A549 (cell line): Measurements from ENCODE around the gene FAM20C.

Experiments
- BHLHE40 ChIP-seq: IDR thresholded peaks from 2 replicates; pipeline ENCODE4 v1.6.1; 2012; ENCODE audit warnings: low read depth, low read length, inconsistent platforms
- CEBPB ChIP-seq, 2 experiments: fragments of >200 bp in 1 of 2; sonication (Bioruptor Twin) in 1 of 2; formaldehyde crosslinking in 1 of 2; IDR thresholded peaks; 2 replicates each; pipeline ENCODE4 v1.6.1; 2012 to 2016
- MAZ ChIP-seq: fragments of 150-350 bp; IDR thresholded peaks from 2 replicates; pipeline ENCODE4 v1.6.1; 2014; ENCODE audit warnings: antibody characterized with exemption, low read depth, low read length, borderline replicate concordance
- NFE2L2 ChIP-seq: fragments of 150-350 bp; conservative IDR thresholded peaks from 2 replicates; pipeline ENCODE4 v1.6.1; 2014; ENCODE audit warnings: low read length
- NR3C1 ChIP-seq: fragments of >200 bp; sonication (Bioruptor Twin); formaldehyde crosslinking; IDR thresholded peaks from 3 replicates; pipeline ENCODE4 v1.6.1; 2017
- PHF8 ChIP-seq: fragments of 200-600 bp; sonication (generic); IDR thresholded peaks from 2 replicates; pipeline ENCODE4 v1.6.1; 2016; ENCODE audit warnings: low read depth, mild to moderate bottlenecking, antibody characterized with exemption, moderate library complexity, borderline replicate concordance
- POLR2A ChIP-seq: IDR thresholded peaks from 2 replicates; pipeline ENCODE4 v1.6.1; 2012; ENCODE audit warnings: mild to moderate bottlenecking, low read length
- RAD21 ChIP-seq, 2 experiments: fragments of >200 bp in 1 of 2; sonication (Bioruptor Twin) in 1 of 2; formaldehyde crosslinking in 1 of 2; IDR thresholded peaks in 1 of 2; conservative IDR thresholded peaks in 1 of 2; 2 replicates in 1 of 2; 3 replicates in 1 of 2; pipeline ENCODE4 v1.6.1; 2012 to 2018; ENCODE audit warnings: inconsistent platforms in 1 of 2
- RNF2 ChIP-seq: fragments of 200-600 bp; sonication (generic); IDR thresholded peaks from 2 replicates; pipeline ENCODE4 v1.6.1; 2016; ENCODE audit warnings: low read depth, mild to moderate bottlenecking, antibody characterized with exemption, moderate library complexity, borderline replicate concordance
- SMC3 ChIP-seq: fragments of >200 bp; sonication (Bioruptor Twin); formaldehyde crosslinking; IDR thresholded peaks from 3 replicates; pipeline ENCODE4 v1.6.1; 2018; ENCODE audit warnings: inconsistent platforms
- TF ChIP-seq, protein P1 (sequence below): fragments of >200 bp; sonication (Bioruptor Twin); formaldehyde crosslinking; IDR thresholded peaks from 3 replicates; pipeline ENCODE4 v1.5.1; 2016
- TF ChIP-seq, protein P2 (sequence below): fragments of 450-650 bp; IDR thresholded peaks from 2 replicates; pipeline ENCODE4 v1.6.1; 2014; ENCODE audit warnings: antibody characterized with exemption
- TF ChIP-seq, protein P3 (sequence below): fragments of 150-350 bp; IDR thresholded peaks from 2 replicates; pipeline ENCODE4 v1.6.1; 2014; ENCODE audit warnings: low read depth, mild to moderate bottlenecking, low read length

DNA sequence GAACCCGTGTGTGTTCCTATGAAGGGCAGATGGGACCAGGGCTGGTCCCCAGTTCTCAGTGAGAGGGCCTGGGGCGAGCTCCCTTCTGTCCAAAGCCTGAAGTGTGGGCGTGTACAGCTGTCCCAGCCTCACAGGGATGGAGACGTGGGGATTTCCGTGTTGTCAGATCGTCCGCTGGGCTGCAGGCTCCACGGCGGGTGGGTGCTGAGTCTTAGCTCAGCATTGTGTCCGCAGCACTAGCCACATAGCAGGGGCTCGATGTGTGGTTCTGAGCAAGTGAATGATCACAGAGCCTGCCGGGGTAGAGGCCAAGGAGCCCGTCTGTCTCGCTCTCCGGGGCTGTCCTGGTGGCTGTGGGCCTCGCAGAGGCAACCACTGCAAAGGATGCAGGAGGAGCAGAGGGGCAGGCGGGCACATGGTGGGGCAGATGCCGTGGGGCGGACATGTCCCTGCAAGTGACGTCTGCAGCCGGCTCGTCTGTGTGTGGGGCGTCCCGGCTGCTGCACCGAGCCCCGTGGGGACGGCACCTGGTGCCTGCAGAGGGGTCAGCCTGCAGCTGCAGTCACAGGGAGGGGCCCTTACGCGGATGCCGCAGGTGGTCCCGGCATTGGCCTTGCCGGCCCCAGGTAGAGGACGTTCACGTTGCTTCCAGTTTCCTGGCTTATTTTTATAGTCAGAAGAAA lies 30.9 kb downstream of the FAM20C start:
- TF ChIP-seq POLR2A, result no peak
- TF ChIP-seq, protein P1, sequence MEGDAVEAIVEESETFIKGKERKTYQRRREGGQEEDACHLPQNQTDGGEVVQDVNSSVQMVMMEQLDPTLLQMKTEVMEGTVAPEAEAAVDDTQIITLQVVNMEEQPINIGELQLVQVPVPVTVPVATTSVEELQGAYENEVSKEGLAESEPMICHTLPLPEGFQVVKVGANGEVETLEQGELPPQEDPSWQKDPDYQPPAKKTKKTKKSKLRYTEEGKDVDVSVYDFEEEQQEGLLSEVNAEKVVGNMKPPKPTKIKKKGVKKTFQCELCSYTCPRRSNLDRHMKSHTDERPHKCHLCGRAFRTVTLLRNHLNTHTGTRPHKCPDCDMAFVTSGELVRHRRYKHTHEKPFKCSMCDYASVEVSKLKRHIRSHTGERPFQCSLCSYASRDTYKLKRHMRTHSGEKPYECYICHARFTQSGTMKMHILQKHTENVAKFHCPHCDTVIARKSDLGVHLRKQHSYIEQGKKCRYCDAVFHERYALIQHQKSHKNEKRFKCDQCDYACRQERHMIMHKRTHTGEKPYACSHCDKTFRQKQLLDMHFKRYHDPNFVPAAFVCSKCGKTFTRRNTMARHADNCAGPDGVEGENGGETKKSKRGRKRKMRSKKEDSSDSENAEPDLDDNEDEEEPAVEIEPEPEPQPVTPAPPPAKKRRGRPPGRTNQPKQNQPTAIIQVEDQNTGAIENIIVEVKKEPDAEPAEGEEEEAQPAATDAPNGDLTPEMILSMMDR, result no peak
- TF ChIP-seq CEBPB (IDR thresholded peaks at IDR 0.05), result no peak
- no peak for TF ChIP-seq BHLHE40
- TF ChIP-seq, protein P2, sequence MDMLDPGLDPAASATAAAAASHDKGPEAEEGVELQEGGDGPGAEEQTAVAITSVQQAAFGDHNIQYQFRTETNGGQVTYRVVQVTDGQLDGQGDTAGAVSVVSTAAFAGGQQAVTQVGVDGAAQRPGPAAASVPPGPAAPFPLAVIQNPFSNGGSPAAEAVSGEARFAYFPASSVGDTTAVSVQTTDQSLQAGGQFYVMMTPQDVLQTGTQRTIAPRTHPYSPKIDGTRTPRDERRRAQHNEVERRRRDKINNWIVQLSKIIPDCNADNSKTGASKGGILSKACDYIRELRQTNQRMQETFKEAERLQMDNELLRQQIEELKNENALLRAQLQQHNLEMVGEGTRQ, result no peak
- TF ChIP-seq RNF2, result no peak
- no peak for TF ChIP-seq NFE2L2
- TF ChIP-seq SMC3, result no peak
- TF ChIP-seq RAD21 (conservative IDR thresholded peaks at IDR 0.05 in 1 of 2, IDR thresholded peaks at IDR 0.05 in 1 of 2), result no peak
- TF ChIP-seq, protein P3, sequence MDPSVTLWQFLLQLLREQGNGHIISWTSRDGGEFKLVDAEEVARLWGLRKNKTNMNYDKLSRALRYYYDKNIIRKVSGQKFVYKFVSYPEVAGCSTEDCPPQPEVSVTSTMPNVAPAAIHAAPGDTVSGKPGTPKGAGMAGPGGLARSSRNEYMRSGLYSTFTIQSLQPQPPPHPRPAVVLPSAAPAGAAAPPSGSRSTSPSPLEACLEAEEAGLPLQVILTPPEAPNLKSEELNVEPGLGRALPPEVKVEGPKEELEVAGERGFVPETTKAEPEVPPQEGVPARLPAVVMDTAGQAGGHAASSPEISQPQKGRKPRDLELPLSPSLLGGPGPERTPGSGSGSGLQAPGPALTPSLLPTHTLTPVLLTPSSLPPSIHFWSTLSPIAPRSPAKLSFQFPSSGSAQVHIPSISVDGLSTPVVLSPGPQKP, result no peak
- no peak for TF ChIP-seq NR3C1
- TF ChIP-seq PHF8, result no peak
- TF ChIP-seq MAZ, result no peak
